GM19372 (cell line): ENCODE measurements around the gene HADHB.
"Not testable (repeated sequence)": the region's sequence is repeated elsewhere in the genome, so short reads cannot be mapped to it uniquely, and the experiment has no call there.

Source experiments
- ATAC-seq: cut with Tn5 transposase; IDR thresholded peaks from one replicate; pipeline ENCODE4 v1.9.1; 2021; ENCODE audit warnings: mild to moderate bottlenecking, low read depth, moderate library complexity; ENCODE audit not compliant: unreplicated experiment

The HADHB gene

GRCh38 chr2:26325851-26326250, 81.1 kb downstream of the HADHB start:
- no peak for ATAC-seq

DNA sequence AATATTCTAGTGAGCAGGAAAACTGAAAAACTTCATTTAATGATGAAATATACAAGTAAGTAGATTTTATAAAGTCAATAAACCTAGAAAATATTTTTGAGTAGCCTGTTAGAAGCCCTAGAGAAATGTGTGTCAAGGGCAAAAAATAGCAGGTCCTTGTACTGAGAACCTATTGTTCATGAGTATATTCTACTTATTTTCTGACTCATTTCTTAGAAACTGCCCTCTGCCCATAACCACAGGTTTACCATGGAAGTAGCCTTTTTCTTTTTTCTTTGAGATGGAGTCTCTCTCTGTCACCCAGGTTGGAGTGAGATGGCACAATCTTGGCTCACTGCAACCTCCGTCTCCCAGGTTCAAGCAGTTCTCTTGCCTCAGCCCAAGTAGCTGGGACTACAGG, 81.8 kb downstream of the HADHB start:
- no peak for ATAC-seq

DNA sequence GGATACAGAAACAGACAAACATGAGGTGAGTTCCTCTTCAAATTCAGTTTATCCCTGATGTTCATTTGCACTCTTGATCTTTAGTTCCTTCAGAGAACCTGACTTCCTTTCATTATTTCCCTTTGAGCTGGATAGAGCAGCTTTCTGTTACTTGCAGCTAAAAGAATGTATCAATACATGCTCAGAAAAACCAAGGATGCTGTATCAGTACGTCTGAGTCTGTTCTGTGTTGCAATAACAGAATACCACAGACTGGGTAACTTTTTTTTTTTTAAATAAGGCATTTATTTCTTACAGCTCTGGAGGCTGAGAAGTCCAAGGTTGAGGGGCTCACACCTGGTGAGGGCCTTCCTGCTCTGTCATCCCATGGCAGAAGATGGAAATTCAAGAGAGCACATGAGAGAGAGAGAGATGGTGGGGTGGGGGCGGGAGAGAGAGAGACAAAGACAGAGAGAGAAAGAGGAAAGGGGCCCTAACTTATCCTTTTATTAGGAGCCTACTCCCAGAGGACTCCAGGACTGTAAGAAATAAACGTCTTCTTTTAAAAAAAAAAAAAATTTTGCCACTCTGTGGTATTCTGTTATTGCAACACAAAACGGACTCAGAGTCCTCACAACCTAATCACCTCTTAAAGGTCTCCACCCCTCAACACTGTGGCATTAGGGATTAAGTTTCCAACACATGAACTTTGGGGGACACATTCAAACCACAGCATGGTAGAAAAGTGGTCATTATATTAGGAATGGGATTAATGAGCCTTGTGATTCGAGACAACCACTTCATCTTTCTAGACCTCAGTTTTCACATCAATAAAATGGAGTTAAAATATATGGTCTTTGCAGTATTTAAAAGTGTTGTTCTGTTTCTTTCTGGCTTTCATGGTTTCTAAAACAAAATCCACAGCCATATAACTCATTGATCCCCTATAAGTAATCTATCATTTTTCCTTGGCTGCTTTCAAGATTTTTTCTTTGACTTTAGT, 82.8 kb downstream of the HADHB start:
- ATAC-seq: no peak

- ATAC-seq: not testable (repeated sequence)
Measured at GRCh38 chr2:26329083-26329482, 84.3 kb downstream of the HADHB start.

GRCh38 chr2:26330114-26330549, 85.4 kb downstream of the HADHB start:
- ATAC-seq: no peak

- ATAC-seq: no peak
Measured at GRCh38 chr2:26330604-26331003, 85.9 kb downstream of the HADHB start.

- not testable (repeated sequence) for ATAC-seq
Measured at GRCh38 chr2:26331321-26331720, 86.6 kb downstream of the HADHB start.

- no peak for ATAC-seq
Measured at GRCh38 chr2:26333293-26333692, 88.6 kb downstream of the HADHB start.

DNA sequence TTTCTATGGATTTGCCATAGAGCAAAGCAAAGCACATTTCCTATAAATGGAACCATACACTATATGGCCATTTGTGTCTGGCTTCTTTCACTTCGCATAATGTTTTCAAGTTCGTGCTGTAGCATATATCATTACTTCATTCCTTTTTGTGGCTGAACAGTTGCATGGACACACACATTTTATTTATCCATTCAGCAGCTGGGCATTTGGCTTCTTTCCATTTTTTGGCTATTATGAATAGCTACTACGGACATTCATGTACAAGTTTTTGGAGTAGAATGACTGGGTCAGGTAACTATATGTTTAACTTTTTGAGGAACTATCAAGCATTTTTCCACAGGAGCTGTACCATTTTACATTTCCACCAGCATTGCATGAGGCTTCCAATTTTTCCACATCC, 90.5 kb downstream of the HADHB start:
- ATAC-seq: no peak

DNA sequence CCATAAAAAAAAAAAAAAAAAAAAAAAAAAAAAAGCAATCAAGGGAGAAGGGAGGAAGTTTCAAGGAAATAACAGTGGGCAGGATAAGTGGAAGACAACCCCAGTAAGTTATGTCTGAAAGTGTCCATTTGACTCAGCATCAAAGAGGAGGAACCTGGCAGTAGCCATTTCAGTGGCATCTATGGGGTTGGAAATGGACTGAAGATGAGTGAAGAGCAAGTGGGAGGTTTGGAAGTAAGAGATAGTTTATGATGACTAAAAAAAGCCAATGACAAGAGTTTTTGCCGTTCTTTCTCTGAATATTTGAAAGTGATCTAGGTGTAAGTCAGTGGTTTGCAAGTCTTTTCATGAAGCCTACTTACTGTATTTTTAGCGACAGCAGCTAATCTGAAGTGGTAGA, 92.0 kb downstream of the HADHB start:
- ATAC-seq: no peak

DNA sequence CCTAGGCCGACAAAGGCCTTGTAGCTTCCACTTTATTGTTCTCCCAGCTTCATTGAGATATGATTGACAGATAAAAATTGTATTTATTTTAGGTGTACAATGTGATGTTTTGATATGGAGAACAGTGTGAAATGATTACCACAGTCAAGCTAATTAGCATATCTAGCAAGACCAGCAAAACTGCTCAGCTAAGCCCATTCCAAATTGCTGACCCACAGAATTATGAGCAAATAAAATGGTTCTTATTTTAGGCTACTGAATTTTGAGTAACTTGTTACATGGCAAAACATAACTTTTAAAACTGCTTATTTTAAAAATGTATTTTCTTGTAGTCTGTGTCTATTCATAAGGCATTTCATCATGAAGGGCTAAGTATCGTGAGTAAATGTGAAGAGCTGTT, 92.6 kb downstream of the HADHB start:
- no peak for ATAC-seq
